NCI-H748 (cell line): ENCODE measurements around the gene CHAC1.
"Not testable (repeated sequence)": the region's sequence is repeated elsewhere in the genome, so short reads cannot be mapped to it uniquely, and the experiment has no call there.

Experiments
- DNase-seq: peaks from one replicate; lab custom pipeline; 2025; ENCODE audit not compliant: unreplicated experiment; lab: John Stamatoyannopoulos, UW

CHAC1 gene

DNA sequence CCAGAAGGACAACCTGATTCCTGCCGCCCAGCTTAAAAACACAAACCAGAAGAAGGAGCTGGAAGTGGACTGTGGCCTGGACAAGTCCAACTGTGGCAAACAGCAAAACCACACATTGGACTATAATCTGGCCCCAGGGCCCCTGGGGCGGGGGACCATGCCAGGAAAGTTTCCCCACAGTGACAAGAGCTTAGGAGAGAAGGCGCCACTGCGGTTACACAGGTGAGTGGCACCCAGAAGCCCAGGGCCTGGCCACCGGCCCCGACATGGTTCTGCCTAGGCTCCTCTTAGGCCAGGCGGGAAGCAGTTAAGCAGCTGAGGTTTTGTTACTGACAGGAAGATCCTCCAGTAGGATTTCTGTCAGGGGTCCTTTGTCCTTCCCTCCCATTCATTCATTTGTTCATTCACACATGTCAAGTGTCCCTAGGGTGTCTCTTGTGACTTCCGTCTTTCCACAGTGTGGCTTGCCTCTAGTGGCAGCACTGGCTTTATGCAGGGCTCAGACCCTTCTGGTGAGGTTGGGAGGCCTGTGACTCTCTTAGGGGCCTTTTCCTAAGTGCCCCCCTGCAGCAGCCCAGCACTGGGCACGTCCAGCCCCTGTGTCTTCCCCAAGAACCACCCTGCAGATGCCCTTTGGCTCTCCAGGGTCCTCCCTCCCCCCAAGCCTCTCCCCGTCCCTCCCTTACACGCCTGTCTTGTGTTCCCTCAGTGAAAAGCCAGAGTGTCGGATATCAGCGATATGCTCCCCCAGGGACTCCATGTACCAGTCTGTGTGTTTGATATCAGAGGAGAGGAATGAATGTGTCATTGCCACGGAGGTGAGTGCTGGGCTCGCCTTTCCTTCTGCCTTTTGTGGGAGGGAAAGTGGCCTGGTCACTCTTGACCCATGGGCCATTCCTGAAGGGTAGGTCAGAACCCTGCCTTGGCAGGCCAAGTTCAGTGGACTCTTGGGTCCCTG, 16.3 kb upstream of the CHAC1 start:
- no peak for DNase-seq

- DNase-seq = no peak
Measured at GRCh38 chr15:40937762-40938535, 15.3 kb upstream of the CHAC1 start.

GRCh38 chr15:40938536-40938870, 14.8 kb upstream of the CHAC1 start:
- no peak for DNase-seq

- DNase-seq = no peak
Measured at GRCh38 chr15:40940296-40940801, 12.9 kb upstream of the CHAC1 start.

- DNase-seq = no peak
Measured at GRCh38 chr15:40941068-40941527, 12.2 kb upstream of the CHAC1 start.

GRCh38 chr15:40941528-40942336, 11.5 kb upstream of the CHAC1 start:
- peak; percentile 86 for DNase-seq

GRCh38 chr15:40942337-40942854, 10.9 kb upstream of the CHAC1 start:
- peak; percentile 32 for DNase-seq

- DNase-seq = no peak
Measured at GRCh38 chr15:40942878-40943277, 10.4 kb upstream of the CHAC1 start.

- no peak for DNase-seq
Measured at GRCh38 chr15:40943764-40944365, 9.4 kb upstream of the CHAC1 start.

DNA sequence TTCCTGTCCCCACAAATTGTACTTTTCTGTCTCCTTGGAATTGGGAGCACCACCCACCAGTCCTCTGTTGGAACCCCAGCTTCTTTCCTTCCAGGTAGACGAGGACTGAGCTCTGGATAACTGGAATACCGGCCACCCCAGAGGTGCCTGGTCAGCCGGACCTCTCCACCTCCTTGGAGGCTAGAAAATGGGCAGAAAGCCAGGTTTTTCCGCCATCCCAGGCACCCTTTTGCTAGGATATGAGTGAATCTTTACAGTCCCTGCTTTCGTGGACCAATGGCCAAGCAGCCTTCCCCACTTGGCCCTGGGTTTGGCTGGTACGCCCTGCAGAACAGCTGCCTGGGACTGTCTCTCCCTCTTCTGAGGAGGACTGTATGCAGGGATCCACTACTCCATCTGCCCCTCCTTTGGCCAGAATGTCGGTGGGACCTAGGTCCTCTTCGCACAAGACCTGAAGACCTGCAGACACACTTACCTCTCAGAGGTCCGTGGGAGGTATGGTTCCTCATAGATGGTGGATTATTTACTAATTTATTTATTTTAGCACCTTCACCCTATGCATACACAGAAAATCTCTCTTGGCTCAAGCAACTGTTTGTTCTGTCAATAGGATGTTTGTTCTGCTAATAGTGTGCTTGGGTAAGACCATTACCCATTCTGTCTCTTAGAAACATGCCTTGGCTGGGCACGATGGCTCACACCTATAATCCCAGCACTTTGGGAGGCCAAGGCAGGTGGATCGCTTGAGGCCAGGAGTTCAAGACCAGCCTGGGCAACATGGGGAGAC, 8.6 kb upstream of the CHAC1 start:
- DNase-seq = peak; percentile 62

- no peak for DNase-seq
Measured at GRCh38 chr15:40948706-40949473, 4.4 kb upstream of the CHAC1 start.

DNA sequence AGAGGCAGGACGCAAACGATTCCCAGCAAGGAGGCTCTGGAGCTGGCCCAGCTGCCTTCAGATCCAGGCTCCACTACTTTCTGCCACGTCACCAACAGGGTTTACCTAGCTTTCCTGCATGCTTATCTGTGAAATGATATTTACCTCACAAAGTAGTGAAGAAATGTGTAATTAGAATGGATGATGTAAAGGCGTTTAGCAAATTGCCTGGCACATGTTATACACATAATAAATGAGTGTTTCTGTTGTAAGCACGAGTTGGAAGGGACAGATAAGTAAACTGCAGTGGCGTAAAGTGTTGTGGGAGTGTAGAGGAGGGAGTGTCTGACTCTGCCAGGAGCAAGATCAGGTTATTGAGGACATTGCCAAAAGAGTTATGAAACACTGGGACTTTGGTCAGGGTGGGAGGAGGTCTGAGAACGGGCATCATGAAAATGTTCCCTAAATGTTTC, 3.5 kb upstream of the CHAC1 start:
- DNase-seq = no peak

DNA sequence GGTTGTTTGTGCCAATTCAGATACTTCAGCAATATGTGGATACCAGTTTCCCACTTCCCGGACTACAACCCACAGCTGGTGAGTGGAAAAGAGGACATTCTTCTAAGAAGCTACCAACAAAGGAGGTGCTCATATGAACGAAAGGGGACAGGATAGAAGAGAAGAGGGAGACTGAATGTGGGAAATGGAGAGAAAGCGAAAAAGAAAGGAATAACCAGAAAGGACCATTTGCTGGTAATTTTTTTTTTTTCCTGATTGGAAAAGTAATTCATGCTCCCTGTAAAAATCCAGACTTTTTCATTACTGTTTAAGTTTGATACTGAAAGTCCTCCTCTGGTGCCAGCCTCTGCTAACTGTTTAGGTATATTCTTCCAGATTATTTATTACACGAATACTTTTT, 1.5 kb upstream of the CHAC1 start:
- no peak for DNase-seq

DNA sequence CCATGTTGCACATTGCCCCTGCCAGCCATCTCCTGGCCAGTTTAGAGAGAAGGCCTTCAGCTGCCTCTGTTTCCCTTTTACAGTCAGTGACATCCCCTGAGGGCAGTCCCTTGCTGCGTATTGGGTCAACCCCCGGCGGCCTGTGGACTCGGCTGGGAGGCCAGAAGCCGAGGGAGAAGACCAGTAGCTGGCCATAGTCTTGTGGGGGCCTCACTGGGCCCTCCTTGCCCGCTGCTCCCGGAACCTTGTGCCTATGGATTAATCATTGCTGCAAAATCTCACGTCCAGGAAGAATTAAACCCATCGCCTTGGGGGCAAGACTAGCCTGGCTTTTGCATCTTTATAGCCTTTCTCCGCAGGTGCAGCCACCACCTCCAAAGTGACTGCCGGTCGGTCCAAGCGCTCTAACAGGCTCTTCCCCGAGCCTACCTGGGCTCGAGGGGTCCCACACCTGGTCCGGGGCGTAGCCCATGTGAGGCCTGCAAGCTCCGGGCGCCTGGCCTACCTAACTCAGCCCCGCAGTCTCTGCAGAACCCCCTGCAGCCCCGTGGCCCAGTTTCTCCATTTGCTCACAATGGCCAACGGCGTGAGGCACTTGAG, 870 bp upstream of the CHAC1 start:
- DNase-seq = no peak

DNA sequence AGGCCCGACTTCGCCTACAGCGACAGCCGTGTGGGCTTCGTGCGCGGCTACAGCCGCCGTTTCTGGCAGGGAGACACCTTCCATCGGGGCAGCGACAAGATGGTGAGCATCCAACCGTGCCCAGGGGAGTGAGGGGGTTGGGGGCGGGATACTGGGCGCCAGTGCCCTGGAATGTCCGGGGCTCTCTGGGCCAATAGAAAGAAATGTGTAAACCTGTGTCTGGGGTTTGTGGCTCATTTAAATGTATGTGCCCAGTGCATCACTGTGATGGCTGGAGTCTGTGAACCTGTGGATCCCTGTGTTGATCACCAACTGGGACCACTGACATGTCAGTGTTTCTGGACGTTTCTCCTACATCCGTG, 423 bp downstream of the CHAC1 start:
- DNase-seq = no peak

DNA sequence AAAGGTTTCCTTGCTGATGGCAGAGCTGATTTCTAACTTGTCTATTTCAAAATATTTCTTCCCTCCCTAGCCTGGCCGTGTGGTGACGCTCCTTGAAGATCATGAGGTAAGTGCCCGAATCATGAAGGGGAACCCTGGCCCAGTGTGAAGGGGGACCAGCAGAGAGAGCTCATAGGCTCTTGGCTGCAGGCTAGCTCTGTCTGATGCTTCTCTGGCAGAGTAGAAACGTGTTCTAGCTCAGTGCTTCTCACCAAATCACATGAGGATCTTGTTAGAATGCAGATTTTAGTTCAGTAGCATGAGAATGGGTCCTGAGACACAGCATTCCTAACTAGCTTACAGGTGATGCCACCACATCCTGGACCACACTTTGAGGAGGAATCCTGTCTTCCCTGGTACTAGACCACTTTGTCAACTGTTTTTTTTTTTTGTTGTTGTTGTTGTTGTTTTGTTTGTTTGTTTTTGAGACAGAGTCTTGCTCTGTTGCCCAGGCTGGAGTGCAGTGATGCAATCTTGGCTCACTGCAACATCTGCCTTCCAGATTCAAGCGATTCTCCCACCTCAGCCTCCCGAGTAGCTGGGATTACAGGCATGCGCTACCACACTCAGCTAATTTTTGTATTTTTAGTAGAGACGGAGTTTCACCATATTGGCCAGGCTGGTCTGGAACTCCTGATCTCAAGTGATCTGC, 1.0 kb downstream of the CHAC1 start:
- DNase-seq = not testable (repeated sequence)

DNA sequence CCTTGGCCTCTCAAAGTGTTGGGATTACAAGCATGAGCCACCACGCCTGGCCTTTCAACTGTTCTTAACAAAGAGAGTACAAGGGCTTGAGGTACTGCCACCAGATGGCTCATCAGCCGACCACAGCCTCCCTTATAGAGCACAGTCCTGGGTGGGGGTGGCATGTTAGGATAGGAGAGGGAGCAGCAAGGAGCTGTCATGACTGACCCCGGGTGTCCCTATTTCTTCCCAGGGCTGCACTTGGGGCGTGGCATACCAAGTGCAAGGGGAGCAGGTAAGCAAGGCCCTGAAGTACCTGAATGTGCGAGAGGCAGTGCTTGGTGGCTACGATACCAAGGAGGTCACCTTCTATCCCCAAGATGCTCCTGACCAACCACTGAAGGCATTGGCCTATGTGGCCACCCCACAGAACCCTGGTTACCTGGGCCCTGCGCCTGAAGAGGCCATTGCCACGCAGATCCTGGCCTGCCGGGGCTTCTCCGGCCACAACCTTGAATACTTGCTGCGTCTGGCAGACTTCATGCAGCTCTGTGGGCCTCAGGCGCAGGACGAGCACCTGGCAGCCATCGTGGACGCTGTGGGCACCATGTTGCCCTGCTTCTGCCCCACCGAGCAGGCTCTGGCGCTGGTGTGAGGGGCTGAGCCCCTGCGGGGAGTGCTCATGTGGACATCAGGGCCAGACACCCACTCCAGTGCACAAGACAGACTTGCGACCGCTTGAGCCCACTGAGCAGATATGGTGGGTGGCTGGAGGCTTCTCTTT, 2.1 kb downstream of the CHAC1 start:
- no peak for DNase-seq
